Panc1 (cell line): Measurements from ENCODE around the gene PAQR4. TPM values are rescaled to one million over a fixed set of nuclear protein-coding genes. Genes with fewer than 3 reads are reported as not detected.

Experiments used
- ATAC-seq: fragments of 200-7000 bp; cut with Tn5 transposase; 2 replicates; pipeline ENCODE4 v1.9.1; 2020; ENCODE audit warnings: mild to moderate bottlenecking, moderate library complexity
- BruUV-seq: library from RNA; stranded (reverse); fragments of 400-500 nt; replicated peaks from 2 replicates; lab custom pipeline; 2021; lab: Mats Ljungman, UMichigan
- CTCF ChIA-PET: fragments of 300-600 bp; sonication (Branson Sonifier 250); formaldehyde crosslinking; loops from one replicate; lab custom pipeline; 2022; ENCODE audit warnings: antibody characterized with exemption; lab: Charles Lee
- POLR2A ChIA-PET: fragments of 300-600 bp; sonication (Branson Sonifier 250); formaldehyde crosslinking; loops from one replicate; lab custom pipeline; 2022; ENCODE audit warnings: antibody characterized with exemption; lab: Charles Lee
- DNase-seq: peaks from one replicate; pipeline ENCODE4 v3.0.0-alpha.2; 2010; ENCODE audit warnings: low read depth, low spot score
- H3K27ac ChIP-seq: 2 replicates; pipeline ENCODE4 v1.5.1; 2011; ENCODE audit warnings: mild to moderate bottlenecking, low read length, inconsistent platforms
- H3K27me3 ChIP-seq: fragments of 200-500 bp; sonication (Bioruptor generic); 2 replicates; pipeline ENCODE4 v1.6.0; 2014; ENCODE audit warnings: low read length, inconsistent platforms; ENCODE audit not compliant: control insufficient read depth, insufficient read depth
- H3K36me3 ChIP-seq: fragments of 200-500 bp; sonication (Bioruptor generic); 2 replicates; pipeline ENCODE4 v1.5.1; 2014; ENCODE audit warnings: inconsistent platforms, mild to moderate bottlenecking, low read length, moderate library complexity; ENCODE audit not compliant: control insufficient read depth, insufficient read depth
- H3K4me1 ChIP-seq: 2 replicates; pipeline ENCODE4 v1.5.1; 2011; ENCODE audit warnings: inconsistent platforms, mild to moderate bottlenecking, low read length, moderate library complexity; ENCODE audit not compliant: control insufficient read depth, insufficient read depth
- H3K4me3 ChIP-seq, 2 experiments: 2 replicates each; pipeline ENCODE4 v1.5.1; 2011 to 2012; ENCODE audit warnings: low read depth in 2 of 2, low read length in 2 of 2, mild to moderate bottlenecking in 2 of 2, inconsistent platforms in 1 of 2, moderate library complexity in 1 of 2
- H3K9me3 ChIP-seq: fragments of 200-500 bp; sonication (Bioruptor generic); 2 replicates; pipeline ENCODE4 v1.5.1; 2014; ENCODE audit warnings: low read depth, mild to moderate bottlenecking, inconsistent platforms, low read length, moderate library complexity; ENCODE audit not compliant: control insufficient read depth, insufficient read depth
- CTCF ChIP-seq: fragments of 450-650 bp; IDR thresholded peaks from 2 replicates; pipeline ENCODE4 v1.5.1; 2017; ENCODE audit warnings: mild to moderate bottlenecking
- POLR2AphosphoS5 ChIP-seq: IDR thresholded peaks from 2 replicates; pipeline ENCODE4 v1.6.1; 2012; ENCODE audit warnings: mild to moderate bottlenecking, low read depth, low read length, moderate library complexity
- REST ChIP-seq, 2 experiments: IDR thresholded peaks; 2 replicates each; pipeline ENCODE4 v1.6.1; 2011 to 2012; ENCODE audit warnings: low read depth in 2 of 2, control low read depth in 1 of 2, low read length in 1 of 2, mild to moderate bottlenecking in 1 of 2, moderate library complexity in 1 of 2; ENCODE audit not compliant: insufficient read depth in 1 of 2
- SIN3A ChIP-seq: IDR thresholded peaks from 2 replicates; pipeline ENCODE4 v1.6.1; 2012; ENCODE audit warnings: low read depth, mild to moderate bottlenecking, low read length, moderate library complexity, borderline replicate concordance; ENCODE audit not compliant: insufficient read depth
- TCF7L2 ChIP-seq: IDR thresholded peaks from 2 replicates; pipeline ENCODE4 v1.6.1; 2011; ENCODE audit warnings: mild to moderate bottlenecking, low read depth, low read length, inconsistent platforms
- in situ Hi-C: cut with HindIII; loops from 2 replicates; pipeline ENCODE4 v1.10.0; 2016; ENCODE audit warnings: low sequenced_read_pairs, low pct_unique_long_range_greater_than_20kb
- intact Hi-C: fragments of 100-400 bp; cut with micrococcal nuclease; formaldehyde crosslinking; loops from one replicate; pipeline ENCODE4 v1.10.0; 2022; ENCODE audit not compliant: unreplicated experiment
- total RNA-seq: library from RNA; stranded (reverse); gene quantifications from one replicate; pipeline ENCODE4 v1.2.1, GENCODE V29; 2021; ENCODE audit not compliant: unreplicated experiment

Gene PAQR4
- total RNA-seq, 1 experiment from 2014 or later: 51.8 TPM

- in situ Hi-C loops (no loop called here), intact Hi-C loops (no loop called here)
- CTCF ChIA-PET: interaction anchor here (0.6 kb wide), 1 partner anchor 70 kb away, joined by 3 read pairs; no protein-coding TSS in a partner anchor
- Histone ChIP-seq H3K4me1 (peaks cover 3% of the 10 kb centered on the region), H3K27me3 (no peaks in the 10 kb centered on the region), H3K27ac (no peak overlapping the region), H3K4me3 (no peak overlapping the region), H3K9me3 (no peaks in the 10 kb centered on the region), H3K36me3 (no peaks in the 10 kb centered on the region)
- TF ChIP-seq TCF7L2: no peak
- TF ChIP-seq REST (IDR thresholded peaks at IDR 0.05; ENCODE audit: insufficient read depth in 1 of 2, low read depth in 2 of 2, low read length in 1 of 2): no peak
- no peak for TF ChIP-seq CTCF
- TF ChIP-seq POLR2AphosphoS5: no peak
- TF ChIP-seq SIN3A: no peak
- no TSS peak for BruUV-seq
- no peak for ATAC-seq
- no peak for DNase-seq
- POLR2A ChIA-PET: no interaction called here
Observed at GRCh38 chr16:2988590-2989099, 19.5 kb downstream of the PAQR4 start.

DNA sequence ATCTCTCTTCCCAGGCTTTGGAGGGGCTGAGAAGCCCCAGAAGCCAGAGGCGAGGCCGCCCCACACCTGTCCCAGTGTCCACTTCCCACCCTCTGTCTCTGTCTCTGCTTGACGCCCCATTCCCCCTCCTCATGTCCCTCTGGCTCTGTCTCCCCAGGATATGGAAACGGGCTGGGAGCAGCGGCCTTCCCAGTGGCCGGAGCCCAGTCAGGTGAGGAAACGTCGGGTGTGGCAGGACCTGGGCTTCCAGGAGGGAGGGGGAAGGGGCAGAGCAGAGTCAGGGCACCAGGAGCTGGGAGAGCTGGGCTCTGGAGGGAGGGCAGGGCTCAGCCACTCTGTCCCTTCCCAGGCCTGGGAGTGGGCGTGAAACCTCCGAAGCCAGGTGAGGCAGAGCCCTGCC lies 21.7 kb downstream of the PAQR4 start:
- H3K4me3 ChIP-seq: no peak overlapping the region
- DNase-seq (no peak), ATAC-seq (no peak)

More for the DNA sequence above, 21.7 kb downstream of the PAQR4 start:
- H3K27me3 ChIP-seq: no peaks in the 10 kb centered on the region
- BruUV-seq: no TSS peak
- no peak for TF ChIP-seq TCF7L2
- TF ChIP-seq REST (IDR thresholded peaks at IDR 0.05; ENCODE audit: insufficient read depth in 1 of 2, low read depth in 2 of 2, low read length in 1 of 2): no peak
- ChIA-PET CTCF (interaction anchor here (0.6 kb wide), 1 partner anchor 30 kb away, joined by 11 read pairs; no protein-coding TSS in a partner anchor), POLR2A (no interaction called here)
- no peak overlapping the region for H3K27ac ChIP-seq
- in situ Hi-C loops: no loop called here
- intact Hi-C loops: no loop called here
- no peaks in the 10 kb centered on the region for H3K36me3 ChIP-seq
- H3K9me3 ChIP-seq: no peaks in the 10 kb centered on the region
- H3K4me1 ChIP-seq: no peaks in the 10 kb centered on the region
